ENCODE measurements around the gene SLC2A11.
"Not testable (repeated sequence)": the region's sequence is repeated elsewhere in the genome, so short reads cannot be mapped to it uniquely, and the experiment has no call there.

- TF ChIP-seq CTCF, POLR2A, EP300 (IDR thresholded peaks at IDR 0.05): not testable (repeated sequence)
These were observed 2.5 kb downstream of the SLC2A11 start for GRCh38 chr22:23860187-23860586.
